ENCODE measurements around the gene ODF4.

DNA sequence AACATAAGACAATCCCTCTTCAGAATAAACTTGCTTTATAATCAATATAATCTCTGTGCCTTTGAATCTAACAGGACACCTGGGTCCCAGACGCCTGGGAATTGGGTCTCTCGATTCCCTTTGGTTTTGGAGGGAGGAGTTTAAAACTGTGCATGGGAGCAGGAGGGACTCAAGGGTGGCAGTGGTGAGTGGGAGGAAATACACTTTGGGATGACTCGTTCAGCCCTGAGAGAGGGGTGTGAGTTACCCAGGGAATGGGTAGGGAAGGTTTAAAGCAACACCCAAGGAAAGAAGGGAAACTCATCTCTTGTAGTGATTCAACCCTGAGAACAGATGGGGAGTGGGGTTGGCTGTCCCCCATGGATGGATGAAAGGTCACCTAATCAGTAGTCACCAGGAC is 49.6 kb upstream of the ODF4 start:
- TF ChIP-seq TAF1 (IDR thresholded peaks at IDR 0.05; ENCODE audit: borderline replicate concordance, low read depth, low read length) (no peak), CTCF (IDR thresholded peaks at IDR 0.05) (no peak), POLR2AphosphoS5 (IDR thresholded peaks at IDR 0.05; ENCODE audit: low read depth, low read length) (no peak), RXRA (IDR thresholded peaks at IDR 0.05; ENCODE audit: borderline replicate concordance, low read depth) (no peak), RFX5 (IDR thresholded peaks at IDR 0.05; ENCODE audit: low read length) (no peak)
- TF ChIP-seq, protein P1, sequence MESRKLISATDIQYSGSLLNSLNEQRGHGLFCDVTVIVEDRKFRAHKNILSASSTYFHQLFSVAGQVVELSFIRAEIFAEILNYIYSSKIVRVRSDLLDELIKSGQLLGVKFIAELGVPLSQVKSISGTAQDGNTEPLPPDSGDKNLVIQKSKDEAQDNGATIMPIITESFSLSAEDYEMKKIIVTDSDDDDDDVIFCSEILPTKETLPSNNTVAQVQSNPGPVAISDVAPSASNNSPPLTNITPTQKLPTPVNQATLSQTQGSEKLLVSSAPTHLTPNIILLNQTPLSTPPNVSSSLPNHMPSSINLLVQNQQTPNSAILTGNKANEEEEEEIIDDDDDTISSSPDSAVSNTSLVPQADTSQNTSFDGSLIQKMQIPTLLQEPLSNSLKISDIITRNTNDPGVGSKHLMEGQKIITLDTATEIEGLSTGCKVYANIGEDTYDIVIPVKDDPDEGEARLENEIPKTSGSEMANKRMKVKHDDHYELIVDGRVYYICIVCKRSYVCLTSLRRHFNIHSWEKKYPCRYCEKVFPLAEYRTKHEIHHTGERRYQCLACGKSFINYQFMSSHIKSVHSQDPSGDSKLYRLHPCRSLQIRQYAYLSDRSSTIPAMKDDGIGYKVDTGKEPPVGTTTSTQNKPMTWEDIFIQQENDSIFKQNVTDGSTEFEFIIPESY (IDR thresholded peaks at IDR 0.05; ENCODE audit: borderline replicate concordance, low read depth) = no peak
